Hematopoietic multipotent progenitor cell (in vitro differentiated cells): ENCODE results near the gene NR2F1. TPM values are rescaled to one million over a fixed set of nuclear protein-coding genes. Genes with fewer than 3 reads are reported as not detected.

Source experiments
- DNase-seq, 3 donors: peaks; one replicate each; pipeline ENCODE4 v3.0.0-alpha.2; 2011 to 2015; ENCODE audit warnings: low read depth in 2 of 3, low spot score in 2 of 3
- total RNA-seq: library from RNA; depleted of rRNA; stranded (reverse); fragments of >200 nt; gene quantifications from one replicate; pipeline ENCODE4 v1.2.3, GENCODE V29; 2012

Gene NR2F1
- total RNA-seq, 1 donor, result not detected

GRCh38 chr5:93590493-93590892 lies 7.5 kb downstream of the NR2F1 start:
- no peak for DNase-seq

DNA sequence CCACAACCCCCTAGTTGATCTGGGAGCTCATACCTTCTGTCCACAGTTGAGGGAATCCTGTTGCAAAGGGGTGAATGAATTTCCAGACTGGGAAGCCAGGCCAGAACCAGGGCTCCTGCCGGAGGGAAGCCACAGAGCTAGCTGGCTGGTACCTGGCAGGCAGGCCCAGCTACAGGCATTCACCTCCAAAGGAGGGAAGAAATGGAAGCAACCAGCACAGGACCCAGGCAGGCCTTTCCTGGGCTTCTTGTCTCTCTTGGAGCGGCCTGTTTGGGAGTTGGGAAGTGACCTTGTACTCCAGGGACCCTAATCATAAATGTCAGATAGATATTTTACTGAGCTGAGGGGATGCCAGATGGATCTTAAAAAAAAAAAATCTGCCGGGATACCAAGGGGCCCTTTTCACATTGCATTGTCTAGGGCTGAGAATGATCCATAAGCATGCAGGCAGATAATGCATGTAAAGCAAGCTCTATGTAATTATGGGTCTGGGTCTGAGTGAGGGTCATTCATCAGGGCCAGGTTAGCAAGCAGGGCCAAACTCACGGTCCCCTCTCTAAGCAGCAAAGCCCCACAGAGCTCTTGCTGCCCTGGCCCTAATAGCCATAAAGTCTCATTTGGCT lies 8.4 kb downstream of the NR2F1 start:
- no peak for DNase-seq

DNA sequence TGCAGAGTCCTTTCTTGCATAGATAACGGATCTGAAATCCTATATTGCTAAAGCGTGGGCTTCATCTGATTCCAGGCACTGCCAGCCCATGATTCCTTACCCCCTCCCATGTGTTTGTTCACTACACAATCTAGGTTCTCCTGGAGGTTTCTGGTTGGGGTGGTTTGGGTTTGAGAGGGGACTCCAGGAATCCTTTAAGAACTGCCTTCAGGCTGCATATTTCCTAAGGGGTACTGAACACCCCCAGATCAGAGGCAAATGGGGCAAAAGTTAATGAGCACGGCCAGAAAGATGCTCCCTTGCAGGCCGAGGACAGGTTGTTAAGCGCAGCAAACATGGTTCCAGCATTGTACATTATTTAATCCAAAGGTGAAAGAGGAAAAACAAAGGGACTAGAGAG lies 9.9 kb downstream of the NR2F1 start:
- no peak for DNase-seq

DNA sequence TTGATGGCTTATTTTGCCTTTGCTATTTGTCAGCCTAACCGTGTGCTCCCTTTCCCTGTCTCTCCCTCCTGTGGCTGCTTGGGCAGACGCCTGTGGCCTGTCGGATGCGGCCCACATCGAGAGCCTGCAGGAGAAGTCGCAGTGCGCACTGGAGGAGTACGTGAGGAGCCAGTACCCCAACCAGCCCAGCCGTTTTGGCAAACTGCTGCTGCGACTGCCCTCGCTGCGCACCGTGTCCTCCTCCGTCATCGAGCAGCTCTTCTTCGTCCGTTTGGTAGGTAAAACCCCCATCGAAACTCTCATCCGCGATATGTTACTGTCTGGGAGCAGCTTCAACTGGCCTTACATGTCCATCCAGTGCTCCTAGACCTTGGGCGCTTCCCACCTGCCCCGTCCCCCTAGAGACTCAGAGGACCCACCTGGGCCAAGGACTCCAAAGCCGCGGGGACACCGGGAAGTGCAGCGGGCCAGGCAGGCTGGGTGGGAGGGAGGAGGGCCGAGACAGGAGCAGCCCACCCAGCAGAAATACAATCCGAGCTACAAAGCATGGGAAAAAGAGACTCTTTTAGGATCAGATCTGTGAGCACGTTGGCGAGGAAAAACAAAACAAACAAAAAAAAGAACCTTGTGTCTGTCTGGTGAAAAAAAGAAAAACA lies 10.6 kb downstream of the NR2F1 start:
- DNase-seq, result no peak

DNA sequence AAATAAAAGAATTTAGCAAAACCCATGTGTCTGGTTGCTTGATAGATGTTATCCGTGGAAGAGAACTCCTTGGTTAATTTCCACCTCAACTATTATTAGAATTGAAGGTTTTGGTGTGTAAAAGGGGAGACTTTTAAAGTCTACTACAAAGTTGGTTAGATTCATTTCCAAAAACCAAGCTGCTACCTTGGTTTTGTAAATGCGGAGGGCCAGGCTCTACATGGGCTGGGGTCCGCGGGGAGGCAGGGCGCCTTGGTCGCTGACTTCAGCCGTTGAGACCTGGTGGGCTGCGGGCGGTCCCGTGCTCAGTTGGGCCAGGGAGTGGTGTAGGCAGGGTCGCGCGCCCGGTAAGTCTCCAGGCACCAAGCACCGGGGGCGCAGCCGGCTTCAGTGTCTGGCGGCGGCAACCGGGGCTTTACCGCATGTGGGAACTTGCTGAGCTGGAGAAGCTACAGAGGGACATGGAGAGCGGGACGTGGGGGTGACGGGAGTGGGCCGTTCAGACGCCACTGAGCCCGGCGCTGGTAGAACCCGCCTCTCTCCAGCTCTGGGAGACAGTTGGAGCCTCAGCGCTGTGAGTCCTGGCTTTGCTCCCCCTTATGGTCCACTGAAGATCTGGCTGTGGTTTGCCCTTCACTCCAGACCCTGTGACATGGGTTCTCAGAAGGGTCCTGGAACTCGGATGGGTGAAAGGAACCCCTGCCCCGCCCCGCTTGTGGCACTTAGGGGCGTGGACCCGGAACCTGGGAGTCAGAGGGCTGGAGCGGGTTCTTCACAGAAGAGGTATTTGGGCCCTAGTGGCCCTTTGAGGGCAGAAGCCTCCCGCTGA lies 11.8 kb downstream of the NR2F1 start:
- DNase-seq, result no peak

GRCh38 chr5:93595420-93596147 lies 12.6 kb downstream of the NR2F1 start:
- no peak for DNase-seq

GRCh38 chr5:93596310-93596675 lies 13.3 kb downstream of the NR2F1 start:
- DNase-seq, result no peak

DNA sequence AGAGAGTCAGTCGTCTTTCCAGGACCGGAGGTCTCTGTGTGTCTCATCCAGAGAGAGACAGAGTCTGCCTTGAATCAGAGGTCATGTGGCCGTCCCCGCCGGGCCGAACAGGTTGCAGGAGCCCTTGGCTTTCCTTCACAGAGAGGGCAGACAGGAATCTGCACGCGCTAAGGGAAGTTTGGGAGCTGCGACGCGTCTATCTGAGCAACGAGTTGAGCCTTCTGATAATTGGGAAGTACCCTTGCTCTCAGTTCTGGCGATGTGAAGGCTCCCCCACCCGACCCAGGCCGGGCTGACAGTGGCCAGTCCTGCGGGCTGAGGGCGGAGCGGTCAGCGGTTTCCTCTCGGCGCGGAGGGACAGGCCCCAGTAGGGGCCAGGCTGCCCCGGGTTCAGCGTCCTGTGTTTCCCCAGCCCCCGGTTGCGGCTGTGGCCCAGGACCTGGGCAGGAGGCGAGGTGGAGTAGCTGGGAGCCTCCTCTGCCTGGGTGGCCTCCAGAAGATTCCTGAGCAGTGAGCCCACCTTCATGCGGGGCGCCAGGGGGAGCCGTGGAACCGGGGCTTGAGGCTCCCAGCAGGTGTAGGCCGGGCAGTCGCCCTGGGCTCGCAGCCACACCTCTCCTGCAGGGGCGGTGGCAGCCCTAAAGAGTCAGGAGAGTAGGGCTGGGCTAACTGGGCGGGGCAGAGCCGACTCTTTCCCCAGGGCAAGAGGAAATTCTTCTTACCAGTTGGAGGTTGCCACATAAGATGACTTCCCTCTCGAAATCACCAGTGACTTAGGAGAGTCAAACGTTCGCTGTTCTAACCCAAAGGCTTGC lies 13.9 kb downstream of the NR2F1 start:
- no peak for DNase-seq

DNA sequence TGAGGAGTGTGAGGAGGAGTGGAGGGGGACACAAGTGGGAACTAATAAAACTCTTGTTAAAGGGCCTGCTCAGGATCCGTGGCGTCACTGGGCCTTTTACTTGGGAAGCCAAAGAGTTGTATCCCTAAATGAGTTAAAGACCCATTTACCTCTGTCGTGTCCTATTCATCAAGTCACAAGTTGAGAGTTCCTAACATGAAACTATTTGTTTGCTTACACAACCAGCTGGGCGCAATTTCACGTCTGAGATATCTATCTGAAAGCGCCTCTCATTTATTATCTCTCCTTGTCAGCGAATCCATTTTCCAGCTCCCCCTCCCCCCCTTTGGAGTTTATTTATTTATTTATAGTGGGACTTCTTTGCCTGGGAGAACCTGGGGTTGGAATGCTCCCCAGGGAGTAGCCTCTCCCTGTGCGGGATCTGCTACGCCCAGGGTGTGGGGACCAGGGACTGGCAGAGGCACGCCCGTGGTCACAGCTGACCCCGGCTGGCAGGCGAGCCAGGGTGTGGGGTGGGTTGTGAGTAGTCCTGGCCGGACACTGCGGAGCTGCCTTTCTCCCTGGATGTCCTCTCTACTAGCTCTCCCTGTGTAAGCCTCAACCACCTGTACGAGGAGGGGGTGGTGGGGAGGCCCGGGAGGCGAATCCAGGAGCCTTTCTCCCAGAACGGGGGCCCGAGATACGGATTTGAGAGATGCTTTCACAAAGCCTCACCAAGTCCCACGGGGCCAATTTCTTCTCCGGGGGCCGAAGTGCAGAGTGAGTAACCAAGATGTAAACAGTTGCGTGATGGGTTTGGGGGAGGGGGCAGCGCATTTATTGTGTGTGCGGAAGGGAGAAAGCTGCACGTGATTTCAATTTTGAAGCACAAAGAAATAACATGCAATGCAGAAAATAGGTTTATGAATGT lies 15.3 kb downstream of the NR2F1 start:
- DNase-seq, result no peak

- no peak for DNase-seq
These were observed 16.0 kb downstream of the NR2F1 start for GRCh38 chr5:93599001-93599379.

DNA sequence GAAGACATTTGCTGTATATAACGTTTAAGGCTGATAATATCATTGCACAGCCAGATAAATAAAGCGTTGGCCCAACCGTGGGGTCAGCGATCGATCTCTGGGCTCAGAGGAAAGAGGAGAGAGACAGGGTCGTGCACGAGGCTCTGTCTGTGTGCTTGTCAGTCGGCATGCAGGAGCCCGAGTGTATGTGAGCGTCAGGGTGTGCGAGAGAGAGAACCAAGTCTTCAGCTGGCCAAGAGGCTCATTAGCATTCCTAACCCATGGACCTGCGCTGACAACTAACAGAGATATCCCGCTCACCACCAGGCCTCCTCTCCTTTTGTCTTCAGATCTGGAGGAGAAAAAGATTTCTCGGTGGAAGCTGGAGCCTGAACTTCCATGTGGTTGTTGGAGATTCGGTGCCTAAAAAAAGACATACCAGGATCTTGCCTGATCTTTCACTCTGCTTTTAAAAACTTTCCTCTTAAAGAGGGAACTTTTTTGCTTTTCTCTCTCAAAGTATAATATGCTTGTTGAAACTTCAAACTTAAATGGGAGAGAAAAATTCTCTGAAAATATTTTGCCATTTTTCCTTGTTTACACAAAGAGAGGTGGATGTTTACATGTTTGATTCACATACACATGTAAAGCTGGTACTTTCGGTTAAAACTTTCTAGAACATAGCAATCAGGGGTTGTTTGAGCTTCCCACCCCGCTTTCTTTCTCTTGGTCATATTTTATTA lies 16.5 kb downstream of the NR2F1 start:
- no peak for DNase-seq

DNA sequence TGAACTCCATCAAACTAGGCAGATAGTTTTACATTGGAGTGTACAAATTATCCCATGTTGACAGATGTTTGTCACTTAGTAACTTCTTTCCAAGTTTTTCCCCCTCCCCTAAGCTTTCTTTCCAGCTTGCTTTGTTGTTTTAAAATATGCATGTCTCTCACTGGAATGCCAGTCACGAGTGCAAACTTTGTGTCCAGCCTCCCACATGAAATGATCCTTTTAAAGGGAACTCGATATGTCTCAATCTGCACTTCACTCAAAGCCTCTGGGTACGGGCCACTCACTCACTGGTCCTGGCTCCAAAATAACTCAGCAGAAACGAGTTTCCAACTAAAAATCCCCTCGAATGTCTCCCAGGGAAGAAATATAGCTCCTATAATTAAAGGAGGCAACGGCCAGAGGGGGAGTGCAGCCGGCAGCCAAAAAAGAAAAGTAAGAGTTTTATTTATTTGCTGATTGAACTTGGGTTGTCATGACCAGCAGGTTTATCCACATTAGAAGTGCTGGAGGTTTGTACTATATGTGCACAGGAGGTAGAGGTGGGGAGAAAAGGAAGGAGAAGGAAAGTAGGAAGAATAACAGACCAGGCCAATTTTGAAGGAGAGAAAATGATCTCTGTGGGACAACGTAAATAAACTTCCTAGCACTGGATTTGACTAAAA lies 17.5 kb downstream of the NR2F1 start:
- DNase-seq, result peak in 1 of 3 donors; percentile 18

DNA sequence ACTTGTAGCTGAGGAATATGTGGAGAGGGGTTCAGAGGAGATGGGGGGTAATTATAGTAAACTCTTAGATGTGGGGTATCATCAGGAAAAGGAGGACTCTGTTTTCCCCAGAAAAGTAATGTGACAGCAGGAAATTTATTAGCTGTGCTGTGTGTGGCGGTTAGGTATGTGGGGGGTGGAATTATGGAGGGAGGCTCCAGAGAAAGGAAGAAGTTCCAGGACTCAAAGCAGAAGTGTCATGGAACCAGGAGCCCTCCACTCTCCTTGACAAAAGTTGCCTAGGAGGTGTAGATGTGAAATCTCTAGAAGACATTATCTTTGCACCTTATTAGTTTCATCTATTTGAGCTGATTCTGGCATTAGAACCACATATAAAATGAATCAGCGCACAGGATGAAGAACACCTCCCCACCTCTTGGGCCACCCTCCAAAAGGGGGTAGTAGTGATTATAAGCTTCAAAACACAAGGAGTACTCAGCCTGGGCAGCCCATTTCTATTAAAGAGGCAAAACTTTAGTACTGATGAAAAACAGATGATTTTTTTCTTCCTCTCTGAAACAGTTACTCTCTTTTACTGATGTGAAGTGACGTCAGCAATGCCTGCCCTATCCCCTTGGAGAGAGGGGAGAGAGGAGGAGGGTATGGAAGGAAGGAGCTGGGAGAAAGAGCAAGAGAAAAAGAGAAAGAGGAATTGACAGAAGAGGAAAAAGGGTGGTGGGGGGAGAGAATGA lies 18.2 kb downstream of the NR2F1 start:
- DNase-seq, result no peak

DNA sequence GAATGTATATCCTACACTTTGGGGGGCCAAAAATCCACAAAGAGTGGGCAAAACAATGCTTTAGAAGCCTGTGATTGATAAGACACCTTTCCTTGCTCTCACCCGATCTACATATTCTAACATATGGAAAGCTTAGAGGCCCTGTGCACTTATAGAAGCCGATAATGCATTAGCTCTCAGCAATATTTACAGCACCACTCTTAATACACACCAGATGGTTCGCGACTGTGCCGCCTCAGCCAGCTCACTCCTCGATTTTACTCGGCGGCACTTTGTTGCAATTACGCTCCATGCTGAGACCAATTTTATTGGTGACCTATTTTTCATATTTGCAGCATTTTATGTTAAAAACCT lies 18.8 kb downstream of the NR2F1 start:
- DNase-seq, result no peak

DNA sequence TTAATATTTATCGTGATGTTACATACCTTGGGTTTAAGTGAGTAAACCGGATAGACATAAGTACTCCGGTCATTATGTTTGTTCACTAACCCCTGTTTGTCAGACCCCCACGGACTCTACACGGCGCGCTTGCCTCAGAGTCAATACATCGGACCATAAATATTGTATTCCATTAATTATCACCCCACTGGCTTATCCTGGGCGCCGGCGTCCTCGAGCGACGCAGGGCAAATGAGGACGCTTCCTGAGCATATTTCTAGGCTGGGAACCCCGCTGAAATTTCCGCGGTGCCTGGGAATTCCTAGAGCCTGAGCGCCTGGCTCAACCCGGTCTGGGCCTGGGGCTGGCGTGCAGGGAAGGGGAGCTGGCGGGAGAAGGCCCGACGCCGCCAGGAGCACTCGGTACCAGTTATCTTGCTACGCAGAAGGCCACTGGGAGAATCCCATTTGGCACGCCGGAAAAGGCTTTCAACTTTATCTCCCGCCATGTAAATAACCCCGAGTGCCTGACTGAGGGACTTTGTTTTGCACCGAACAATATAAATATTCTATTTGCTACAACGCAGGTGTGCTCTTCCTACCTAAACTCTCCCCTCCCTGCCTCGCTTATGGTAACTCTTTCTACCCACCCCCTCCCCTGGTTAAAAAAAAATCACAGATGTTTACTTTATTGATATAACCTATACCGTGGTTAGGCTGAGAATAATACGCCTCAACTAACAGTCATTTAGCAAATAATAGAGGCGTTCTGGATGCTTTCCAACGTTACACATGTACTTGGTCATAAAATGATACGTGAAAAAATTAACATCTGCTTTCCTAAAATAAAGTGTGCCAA lies 19.4 kb downstream of the NR2F1 start:
- no peak for DNase-seq

DNA sequence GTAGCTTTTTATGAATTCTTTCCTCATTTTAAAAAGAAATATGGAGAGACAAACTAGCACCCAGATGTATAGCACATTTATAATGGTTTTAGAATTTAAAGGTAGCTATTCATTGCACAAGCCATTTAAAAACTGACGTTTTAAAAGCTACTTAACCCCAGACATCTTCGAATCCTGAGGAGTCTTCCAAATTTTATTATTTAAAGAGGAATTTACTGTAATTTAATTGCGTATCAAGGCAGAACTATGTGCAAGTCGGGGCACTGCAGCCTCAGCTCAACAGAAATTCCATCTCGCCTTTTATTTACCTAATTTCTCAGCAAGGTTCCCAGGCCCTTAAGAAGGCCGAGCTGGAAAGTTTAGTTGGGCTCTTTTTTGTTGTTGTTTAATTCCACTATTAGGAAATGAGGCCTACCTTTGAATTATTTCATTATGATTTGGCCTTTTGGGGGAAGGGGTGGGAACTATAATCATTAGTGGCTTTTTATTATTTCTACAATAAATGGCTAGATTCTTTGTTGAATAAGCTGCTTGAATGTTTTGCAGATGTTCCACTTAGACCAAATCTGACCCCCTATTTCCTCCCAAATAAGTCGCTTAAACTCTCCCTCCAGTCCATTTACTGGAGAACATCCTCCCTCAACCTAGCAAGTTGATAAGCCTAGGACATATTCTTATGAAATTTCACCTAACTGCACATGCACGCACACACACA lies 20.2 kb downstream of the NR2F1 start:
- DNase-seq, result no peak
